GM12875 (cell line): ENCODE results near the gene LEMD2.

Experiments used
- H3K4me3 ChIP-seq: one replicate; pipeline ENCODE4 v1.5.1; 2011; ENCODE audit warnings: low read depth, low read length, control low read depth
- TF ChIP-seq, protein P1 (sequence below): IDR thresholded peaks from 2 replicates; pipeline ENCODE4 v1.5.1; 2011; ENCODE audit warnings: low read depth, mild to moderate bottlenecking, control low read depth, inconsistent platforms, low read length, moderate library complexity, borderline replicate concordance; ENCODE audit not compliant: insufficient read depth

Gene LEMD2

DNA sequence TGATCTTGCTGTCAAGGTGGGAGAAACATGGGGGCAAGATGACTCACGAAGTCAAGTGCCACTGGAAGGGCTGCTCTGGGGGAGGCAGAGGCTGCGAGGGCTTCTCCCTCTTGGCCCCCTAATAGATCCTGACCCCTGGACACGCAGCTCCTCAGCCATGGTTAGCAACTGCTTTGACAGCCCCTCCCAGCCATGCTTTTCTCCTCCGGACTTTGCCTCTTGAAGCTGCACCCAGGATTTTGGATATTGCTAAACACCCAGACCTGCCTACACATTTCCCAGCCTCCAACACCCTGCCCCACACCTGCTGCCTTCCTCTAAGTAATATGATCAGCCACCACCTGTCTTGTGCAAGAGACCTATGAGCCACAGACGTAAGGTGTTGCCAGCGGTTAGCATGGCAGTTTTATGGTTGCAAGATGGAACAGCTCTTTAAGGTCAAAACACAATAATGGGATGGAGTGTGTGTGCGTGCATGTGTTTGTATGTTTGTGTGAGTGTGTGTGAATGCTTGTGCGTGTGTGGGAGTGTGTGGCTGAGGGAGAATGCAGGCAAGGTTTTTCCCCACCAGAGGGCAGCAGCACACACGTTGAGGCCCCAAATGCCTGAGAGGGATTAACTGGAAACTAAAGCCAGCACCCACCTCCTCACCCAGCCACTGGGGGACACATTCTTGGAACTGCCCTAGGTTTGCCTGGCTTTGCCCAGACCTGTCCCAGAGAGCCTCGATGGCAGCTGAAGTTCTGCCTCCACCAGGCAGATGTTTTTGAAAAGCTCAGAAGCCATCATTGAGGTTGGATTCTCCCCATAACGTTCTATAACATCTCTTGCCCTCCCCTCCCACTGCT, 44.7 kb downstream of the LEMD2 start:
- TF ChIP-seq, protein P1, sequence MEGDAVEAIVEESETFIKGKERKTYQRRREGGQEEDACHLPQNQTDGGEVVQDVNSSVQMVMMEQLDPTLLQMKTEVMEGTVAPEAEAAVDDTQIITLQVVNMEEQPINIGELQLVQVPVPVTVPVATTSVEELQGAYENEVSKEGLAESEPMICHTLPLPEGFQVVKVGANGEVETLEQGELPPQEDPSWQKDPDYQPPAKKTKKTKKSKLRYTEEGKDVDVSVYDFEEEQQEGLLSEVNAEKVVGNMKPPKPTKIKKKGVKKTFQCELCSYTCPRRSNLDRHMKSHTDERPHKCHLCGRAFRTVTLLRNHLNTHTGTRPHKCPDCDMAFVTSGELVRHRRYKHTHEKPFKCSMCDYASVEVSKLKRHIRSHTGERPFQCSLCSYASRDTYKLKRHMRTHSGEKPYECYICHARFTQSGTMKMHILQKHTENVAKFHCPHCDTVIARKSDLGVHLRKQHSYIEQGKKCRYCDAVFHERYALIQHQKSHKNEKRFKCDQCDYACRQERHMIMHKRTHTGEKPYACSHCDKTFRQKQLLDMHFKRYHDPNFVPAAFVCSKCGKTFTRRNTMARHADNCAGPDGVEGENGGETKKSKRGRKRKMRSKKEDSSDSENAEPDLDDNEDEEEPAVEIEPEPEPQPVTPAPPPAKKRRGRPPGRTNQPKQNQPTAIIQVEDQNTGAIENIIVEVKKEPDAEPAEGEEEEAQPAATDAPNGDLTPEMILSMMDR, result peak; percentile 87
- no peak overlapping the region for H3K4me3 ChIP-seq

DNA sequence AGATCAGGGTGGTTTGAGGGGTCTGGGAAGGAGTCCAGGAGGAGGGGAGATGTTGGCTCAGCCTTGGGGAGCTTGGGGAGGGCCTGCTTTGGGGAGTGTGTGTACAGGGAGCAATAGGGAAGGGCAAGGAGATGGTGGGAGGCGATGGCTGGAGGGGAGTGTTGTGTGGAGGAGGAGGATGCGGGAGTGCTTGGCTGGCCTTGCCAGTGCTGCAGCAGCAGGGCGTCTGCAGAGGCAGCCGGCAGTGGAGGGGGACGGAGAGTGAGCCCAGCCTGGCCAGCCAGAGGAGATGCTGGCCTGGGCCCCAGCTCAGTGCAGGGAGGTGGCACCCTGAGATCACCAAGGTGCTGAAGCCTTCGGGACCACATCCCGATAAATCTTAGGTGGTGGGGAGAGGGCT, 46.1 kb downstream of the LEMD2 start:
- TF ChIP-seq, protein P1, result no peak
- H3K4me3 ChIP-seq, result no peak overlapping the region

DNA sequence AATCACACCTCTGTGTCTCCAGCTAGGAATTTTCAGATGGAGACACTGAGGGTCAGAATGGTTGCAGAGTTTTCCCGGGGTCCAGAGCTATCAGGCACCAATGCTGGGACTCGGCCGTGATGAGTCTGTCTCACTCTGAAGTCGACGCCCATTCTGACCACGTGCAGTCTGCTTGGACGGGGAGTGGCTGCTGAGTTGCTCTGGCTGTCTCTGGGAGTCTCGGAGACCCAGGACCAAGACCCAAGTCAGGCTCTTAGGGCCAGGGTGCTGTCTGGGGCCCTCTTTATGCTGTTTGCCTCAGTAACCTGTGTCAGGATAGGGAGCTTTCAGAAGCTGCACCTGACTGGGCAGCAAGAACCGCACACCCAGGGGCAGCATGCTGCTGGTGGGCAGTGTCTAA, 46.8 kb downstream of the LEMD2 start:
- no peak overlapping the region for H3K4me3 ChIP-seq
- TF ChIP-seq, protein P1, result no peak

DNA sequence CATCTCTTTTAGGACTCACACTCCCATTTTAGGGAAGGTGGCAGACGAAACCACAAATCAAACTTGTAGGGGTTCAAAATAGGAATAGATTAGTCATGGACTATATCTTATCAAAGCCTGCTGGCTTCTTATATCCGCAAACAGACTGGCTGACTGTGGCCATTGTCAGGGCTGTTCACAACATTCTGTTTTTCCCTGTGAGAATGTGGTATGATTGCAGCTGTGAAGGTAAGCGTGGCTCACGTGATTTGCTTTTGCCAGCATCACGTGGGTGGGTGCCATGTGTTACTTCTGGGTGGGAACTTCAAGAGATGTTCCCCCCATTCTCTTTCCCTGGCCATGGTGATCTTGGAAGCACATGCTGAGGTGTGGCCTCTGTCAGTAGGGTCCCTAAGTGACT, 48.1 kb downstream of the LEMD2 start:
- no peak overlapping the region for H3K4me3 ChIP-seq
- TF ChIP-seq, protein P1, result no peak

DNA sequence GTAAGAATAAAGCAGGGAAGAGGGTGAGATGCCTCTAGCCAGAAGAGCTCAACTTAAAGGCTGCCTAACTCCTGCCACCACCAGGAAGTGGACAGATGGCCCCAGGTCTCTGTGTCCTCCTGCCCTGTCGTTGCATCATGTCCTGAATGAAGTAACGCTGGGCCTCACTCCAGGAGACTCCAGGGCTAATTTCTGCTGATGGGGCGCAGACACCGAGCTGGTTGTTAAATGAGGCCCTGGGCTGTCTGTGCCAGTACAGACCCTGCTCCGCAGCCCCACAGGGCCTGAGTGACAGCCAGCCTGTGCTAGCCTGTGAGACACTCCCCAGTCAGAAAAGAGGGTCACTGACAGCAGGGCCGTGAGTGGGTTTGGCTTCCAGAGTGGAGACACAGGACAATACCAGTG, 48.7 kb downstream of the LEMD2 start:
- TF ChIP-seq, protein P1, result no peak
- no peak overlapping the region for H3K4me3 ChIP-seq

DNA sequence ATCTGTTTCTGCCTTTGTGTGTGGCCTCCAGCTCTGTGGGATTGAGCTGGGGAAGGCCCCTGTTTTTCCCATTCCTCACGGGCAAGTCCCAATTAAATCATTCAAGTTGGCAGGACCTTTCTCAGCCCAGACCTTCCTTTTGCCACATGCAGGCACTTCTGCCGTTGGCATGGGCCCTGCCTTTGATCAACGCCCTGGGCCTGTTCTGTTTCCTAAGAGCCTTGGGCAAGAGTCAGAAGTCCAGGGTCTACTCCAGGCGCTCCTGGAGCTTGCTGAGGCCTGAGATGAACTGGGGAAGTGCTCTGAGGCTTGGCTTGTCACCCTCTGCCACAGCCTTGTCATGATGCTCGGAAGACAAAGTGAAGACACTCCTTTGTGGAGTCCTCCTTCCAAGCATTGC, 49.4 kb downstream of the LEMD2 start:
- TF ChIP-seq, protein P1, result no peak
- H3K4me3 ChIP-seq, result no peak overlapping the region

DNA sequence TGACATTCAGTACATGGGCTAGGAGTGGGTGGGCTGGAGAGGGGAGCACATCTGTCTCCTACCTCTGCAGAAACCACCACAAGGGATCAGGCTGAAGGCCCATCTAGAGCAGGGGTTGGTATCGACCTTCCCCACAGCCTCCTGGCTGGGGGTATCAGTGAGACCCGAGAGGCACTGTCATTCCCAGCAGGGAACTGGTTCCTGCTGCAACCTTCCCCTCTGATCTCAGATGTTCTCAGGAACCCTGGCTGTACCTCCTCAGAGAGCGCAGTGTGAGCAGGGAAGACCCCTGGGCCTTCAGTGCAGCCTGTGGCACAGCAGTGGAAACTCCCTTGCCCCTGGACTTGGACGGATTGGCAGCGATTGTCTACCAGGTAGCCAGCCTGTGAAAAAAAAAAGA, 50.1 kb downstream of the LEMD2 start:
- TF ChIP-seq, protein P1, result no peak
- H3K4me3 ChIP-seq, result no peak overlapping the region
